Mesendoderm (in vitro differentiated cells): Measurements from ENCODE around the gene COL6A1.

Experiments used
- DNase-seq: peaks from one replicate; pipeline ENCODE4 v3.0.0; 2013
- H2AK5ac ChIP-seq: 2 replicates; pipeline ENCODE4 v1.6.1; 2013; ENCODE audit warnings: low read length, inconsistent platforms
- H2BK120ac ChIP-seq: 2 replicates; pipeline ENCODE4 v1.6.1; 2013; ENCODE audit warnings: low read depth, mild to moderate bottlenecking, low read length, moderate library complexity, mixed read lengths
- H2BK15ac ChIP-seq: replicated peaks from 2 replicates; pipeline ENCODE4 v1.6.1; 2013; ENCODE audit warnings: low read depth, mild to moderate bottlenecking, moderate library complexity
- H2BK5ac ChIP-seq: 2 replicates; pipeline ENCODE4 v1.6.1; 2013; ENCODE audit warnings: low read length, inconsistent platforms
- H3K18ac ChIP-seq: 2 replicates; pipeline ENCODE4 v1.6.1; 2013; ENCODE audit warnings: mild to moderate bottlenecking, low read length, mixed read lengths
- H3K23ac ChIP-seq: one replicate; pipeline ENCODE4 v1.6.1; 2013; ENCODE audit warnings: low read length
- H3K27ac ChIP-seq: 2 replicates; pipeline ENCODE4 v1.5.1; 2013; ENCODE audit warnings: low read depth, mild to moderate bottlenecking, inconsistent platforms, low read length, moderate library complexity
- H3K27me3 ChIP-seq: 2 replicates; pipeline ENCODE4 v1.6.1; 2013; ENCODE audit warnings: low read length, control low read depth, mild to moderate bottlenecking, inconsistent platforms; ENCODE audit not compliant: insufficient read depth, poor library complexity
- H3K36me3 ChIP-seq: 2 replicates; pipeline ENCODE4 v1.6.1; 2013; ENCODE audit warnings: low read length, inconsistent platforms; ENCODE audit not compliant: control insufficient read depth, insufficient read depth
- H3K4ac ChIP-seq: one replicate; pipeline ENCODE4 v1.6.1; 2013; ENCODE audit warnings: low read depth, mild to moderate bottlenecking, low read length, moderate library complexity
- H3K4me1 ChIP-seq: 2 replicates; pipeline ENCODE4 v1.6.1; 2013; ENCODE audit warnings: low read depth, low read length, inconsistent platforms; ENCODE audit not compliant: control insufficient read depth
- H3K4me2 ChIP-seq: 2 replicates; pipeline ENCODE4 v1.6.1; 2013; ENCODE audit warnings: low read length
- H3K4me3 ChIP-seq: 2 replicates; pipeline ENCODE4 v1.5.1; 2013; ENCODE audit warnings: mild to moderate bottlenecking, low read length
- H3K56ac ChIP-seq: one replicate; pipeline ENCODE4 v1.6.1; 2013; ENCODE audit warnings: low read length
- H3K79me1 ChIP-seq: 2 replicates; pipeline ENCODE4 v1.6.1; 2013; ENCODE audit warnings: low read length, inconsistent platforms
- H3K79me2 ChIP-seq: 2 replicates; pipeline ENCODE4 v1.6.1; 2013; ENCODE audit warnings: mild to moderate bottlenecking, low read length; ENCODE audit not compliant: control insufficient read depth, insufficient read depth
- H3K9ac ChIP-seq: 2 replicates; pipeline ENCODE4 v1.6.1; 2013; ENCODE audit warnings: low read length, inconsistent platforms
- H4K5ac ChIP-seq: one replicate; pipeline ENCODE4 v1.6.1; 2013; ENCODE audit warnings: low read length
- H4K8ac ChIP-seq: one replicate; pipeline ENCODE4 v1.6.1; 2013; ENCODE audit warnings: low read depth, mild to moderate bottlenecking, control low read depth, low read length, moderate library complexity
- WGBS: extraction: QIAGEN DNeasy Blood & Tissue Kit; methylation state at CpG from one replicate; pipeline ENCODE4 v1.1.7; 2013; ENCODE audit warnings: low lambda C conversion rate, missing lambda C conversion rate; ENCODE audit not compliant: insufficient coverage; ENCODE audit errors: extremely low coverage; 5-methylcytosine and 5-hydroxymethylcytosine counted together

COL6A1 gene

DNA sequence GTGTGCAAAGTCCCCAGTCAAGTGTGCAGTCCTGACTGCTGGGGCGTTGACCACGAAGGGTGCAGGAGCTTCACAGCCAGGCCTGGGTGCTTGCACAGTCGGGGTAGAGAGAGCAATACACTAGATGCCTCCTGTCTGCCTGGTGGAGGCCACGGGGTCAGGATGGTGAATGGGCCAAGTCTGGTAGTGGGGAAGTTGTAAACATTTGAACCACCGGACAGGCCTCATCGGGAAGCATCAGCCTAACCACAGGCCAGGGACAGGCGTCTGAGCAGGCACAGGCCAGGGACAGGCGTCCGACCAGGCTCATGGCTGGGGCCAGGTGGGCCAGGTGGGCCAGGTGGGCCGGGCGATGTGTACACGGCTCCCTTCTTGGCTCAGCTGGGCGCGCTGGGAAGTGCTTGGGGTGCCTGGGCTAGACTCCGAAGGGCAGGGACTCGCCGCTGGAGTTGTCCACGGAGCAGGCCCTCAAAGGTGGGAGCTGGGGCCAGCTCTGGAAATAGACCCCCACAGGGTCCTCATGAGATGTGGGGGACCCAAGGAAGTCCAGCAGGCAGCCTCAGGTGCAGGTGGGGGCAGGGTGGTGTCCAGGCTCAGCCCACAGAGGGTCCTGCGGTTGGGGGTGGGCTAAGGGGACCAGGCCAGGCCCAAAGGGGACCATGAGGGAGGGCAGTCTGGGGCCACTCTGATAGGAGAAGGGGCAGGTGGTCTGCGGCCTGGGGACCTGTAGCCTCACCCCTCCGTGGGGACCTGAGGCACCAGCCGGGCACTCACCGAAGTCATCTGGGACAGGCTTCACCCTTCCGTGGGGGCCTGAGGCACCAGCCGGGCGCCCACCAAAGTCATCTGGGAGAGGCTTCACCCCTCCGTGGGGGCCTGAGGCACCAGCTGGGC, 15.0 kb downstream of the COL6A1 start:
- no peak overlapping the region for H3K23ac ChIP-seq
- H3K9ac ChIP-seq, result no peak overlapping the region
- no peaks in the 10 kb centered on the region for H3K27me3 ChIP-seq
- no peaks in the 10 kb centered on the region for H3K79me2 ChIP-seq
- DNase-seq, result no peak
- H4K5ac ChIP-seq, result no peak overlapping the region
- H3K56ac ChIP-seq, result no peak overlapping the region
- no peak overlapping the region for H4K8ac ChIP-seq
- WGBS, result no CpG with 5 or more reads among the region's 27 CpGs
- peaks cover 34% of the 10 kb centered on the region for H3K36me3 ChIP-seq
- H2BK120ac ChIP-seq, result no peak overlapping the region
- no peak overlapping the region for H3K4me3 ChIP-seq
- no peak overlapping the region for H2BK15ac ChIP-seq
- H3K4me1 ChIP-seq, result no peaks in the 10 kb centered on the region
- H3K27ac ChIP-seq, result no peak overlapping the region
- H3K18ac ChIP-seq, result no peak overlapping the region
- no peak overlapping the region for H2BK5ac ChIP-seq
- H3K79me1 ChIP-seq, result peaks cover 4% of the 10 kb centered on the region
- no peak overlapping the region for H3K4ac ChIP-seq
- no peak overlapping the region for H2AK5ac ChIP-seq
- no peak overlapping the region for H3K4me2 ChIP-seq

DNA sequence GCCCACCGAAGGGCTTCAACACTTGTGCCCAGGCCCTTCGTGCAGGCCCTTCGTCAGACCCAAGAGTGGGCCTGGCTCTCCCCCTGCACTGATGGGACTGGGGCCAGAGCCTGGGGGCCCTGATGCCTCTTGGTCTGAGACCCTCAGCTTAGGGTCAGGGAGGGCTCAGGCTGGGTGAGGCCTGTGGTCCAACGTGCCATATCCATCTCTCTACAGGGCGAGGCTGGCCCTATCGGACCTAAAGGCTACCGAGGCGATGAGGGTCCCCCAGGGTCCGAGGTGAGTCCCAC, 15.6 kb downstream of the COL6A1 start:
- Histone ChIP-seq H2AK5ac (no peak overlapping the region), H3K4me1 (no peaks in the 10 kb centered on the region), H3K4me2 (no peak overlapping the region), H3K79me2 (no peaks in the 10 kb centered on the region), H3K56ac (no peak overlapping the region), H3K4ac (no peak overlapping the region), H3K36me3 (peaks cover 33% of the 10 kb centered on the region), H3K4me3 (no peak overlapping the region), H4K8ac (no peak overlapping the region), H3K27me3 (no peaks in the 10 kb centered on the region), H4K5ac (no peak overlapping the region), H2BK120ac (no peak overlapping the region), H3K27ac (no peak overlapping the region), H3K79me1 (peaks cover 4% of the 10 kb centered on the region), H2BK15ac (no peak overlapping the region), H3K18ac (no peak overlapping the region), H3K9ac (no peak overlapping the region), H2BK5ac (no peak overlapping the region), H3K23ac (no peak overlapping the region)
- DNase-seq, result no peak
- no CpG with 5 or more reads among the region's 9 CpGs for WGBS

DNA sequence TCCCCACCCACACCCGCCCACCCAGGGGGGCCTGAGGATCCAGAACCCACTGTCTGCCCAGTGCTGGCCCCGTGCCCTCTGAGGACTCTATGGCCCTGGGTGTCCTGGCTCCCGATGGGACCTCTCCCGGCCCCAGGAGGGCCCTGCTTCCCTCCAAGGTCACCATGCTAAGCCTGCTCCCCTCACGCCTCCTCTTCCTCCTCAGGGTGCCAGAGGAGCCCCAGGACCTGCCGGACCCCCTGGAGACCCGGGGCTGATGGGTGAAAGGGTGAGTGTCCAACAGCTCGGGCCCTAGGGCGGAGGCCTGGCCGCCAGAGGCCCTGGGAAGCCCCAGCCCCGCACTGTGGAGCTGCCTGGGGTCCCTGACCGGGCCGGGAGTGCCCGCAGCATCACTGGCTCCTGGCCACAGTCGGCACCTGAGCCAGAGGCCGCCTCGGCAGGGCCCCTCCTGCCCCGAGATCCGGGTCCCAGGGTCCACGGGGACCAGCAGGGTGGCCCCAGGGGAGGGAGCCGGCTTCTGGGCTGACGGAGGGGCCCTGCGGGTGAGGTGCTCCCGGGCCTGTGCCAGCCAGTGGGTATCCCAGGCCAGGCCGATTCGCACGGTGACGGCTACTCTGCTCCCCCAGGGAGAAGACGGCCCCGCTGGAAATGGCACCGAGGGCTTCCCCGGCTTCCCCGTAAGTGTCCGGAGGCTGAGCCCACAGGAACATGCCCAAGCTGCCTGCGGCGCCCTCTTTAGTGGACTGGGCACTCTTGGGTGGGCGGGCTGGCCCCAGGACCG, 16.1 kb downstream of the COL6A1 start:
- Histone ChIP-seq H3K18ac (no peak overlapping the region), H2BK120ac (no peak overlapping the region), H3K9ac (no peak overlapping the region), H2AK5ac (no peak overlapping the region), H3K23ac (no peak overlapping the region), H3K4me2 (no peak overlapping the region), H3K79me2 (no peaks in the 10 kb centered on the region), H4K5ac (no peak overlapping the region), H3K27me3 (no peaks in the 10 kb centered on the region), H3K4me1 (no peaks in the 10 kb centered on the region), H3K79me1 (peaks cover 4% of the 10 kb centered on the region), H3K4me3 (no peak overlapping the region), H2BK15ac (no peak overlapping the region), H3K27ac (no peak overlapping the region), H3K36me3 (peaks cover 31% of the 10 kb centered on the region), H3K56ac (no peak overlapping the region), H3K4ac (no peak overlapping the region), H2BK5ac (no peak overlapping the region), H4K8ac (no peak overlapping the region)
- no peak for DNase-seq
- WGBS, result no CpG with 5 or more reads among the region's 38 CpGs

DNA sequence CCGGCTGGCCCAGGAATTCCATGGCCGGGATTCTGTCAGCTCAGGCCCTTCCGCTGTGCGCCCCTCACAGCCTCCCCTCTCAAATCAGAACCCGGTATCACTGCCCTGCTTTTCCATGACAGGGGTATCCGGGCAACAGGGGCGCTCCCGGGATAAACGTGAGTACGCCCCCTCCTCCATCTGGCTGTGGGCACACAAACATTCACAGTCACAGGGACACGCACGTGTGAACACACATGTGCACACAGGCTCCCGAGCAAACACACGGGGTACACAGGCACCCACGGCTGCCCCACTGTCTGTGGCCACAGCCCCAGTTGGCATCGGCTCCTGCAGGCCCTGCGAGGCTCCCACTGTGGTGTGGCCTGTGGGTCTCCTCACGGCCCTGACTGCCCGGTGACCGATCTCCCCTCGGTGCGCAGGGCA, 16.7 kb downstream of the COL6A1 start:
- Histone ChIP-seq H3K27me3 (no peaks in the 10 kb centered on the region), H4K5ac (no peak overlapping the region), H3K4me2 (no peak overlapping the region), H3K9ac (no peak overlapping the region), H3K18ac (no peak overlapping the region), H3K4me1 (no peaks in the 10 kb centered on the region), H2AK5ac (no peak overlapping the region), H4K8ac (no peak overlapping the region), H3K79me1 (peaks cover 4% of the 10 kb centered on the region), H3K36me3 (peaks cover 33% of the 10 kb centered on the region), H3K56ac (no peak overlapping the region), H2BK5ac (no peak overlapping the region), H2BK120ac (no peak overlapping the region), H3K27ac (no peak overlapping the region), H3K4me3 (no peak overlapping the region), H2BK15ac (no peak overlapping the region), H3K79me2 (no peaks in the 10 kb centered on the region), H3K4ac (no peak overlapping the region), H3K23ac (no peak overlapping the region)
- WGBS, result no CpG with 5 or more reads among the region's 22 CpGs
- no peak for DNase-seq

DNA sequence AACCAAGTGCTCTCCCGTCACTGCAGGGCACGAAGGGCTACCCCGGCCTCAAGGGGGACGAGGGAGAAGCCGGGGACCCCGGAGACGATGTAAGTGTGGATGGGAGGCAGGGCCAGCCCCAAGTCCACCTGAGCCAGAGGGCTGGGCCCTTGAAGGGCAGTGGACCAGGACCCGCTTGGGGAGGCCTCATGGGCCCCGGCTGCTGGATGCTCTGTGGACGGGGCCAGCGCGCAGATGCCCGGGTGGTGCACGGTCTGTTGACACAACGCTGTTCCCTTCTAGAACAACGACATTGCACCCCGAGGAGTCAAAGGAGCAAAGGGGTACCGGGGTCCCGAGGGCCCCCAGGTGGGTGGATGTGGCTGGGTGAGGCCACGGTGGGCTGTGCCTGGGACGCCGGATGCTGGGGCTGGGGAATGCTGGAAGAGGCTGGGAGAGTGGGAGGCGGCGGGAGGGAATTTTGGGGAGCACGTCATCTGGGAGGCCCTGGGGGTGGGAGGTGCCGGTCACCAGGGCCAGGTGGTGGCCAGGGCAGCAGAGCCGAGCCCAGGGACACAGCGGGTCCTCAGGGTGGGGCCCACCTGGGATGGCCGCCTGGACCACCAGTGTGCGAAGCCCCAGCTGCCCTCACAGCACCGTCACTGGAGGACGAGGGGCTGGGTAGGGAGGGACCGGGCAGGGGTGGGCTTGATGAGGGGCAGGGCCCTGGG, 17.5 kb downstream of the COL6A1 start:
- Histone ChIP-seq H2BK15ac (no peak overlapping the region), H4K5ac (no peak overlapping the region), H2BK120ac (no peak overlapping the region), H3K4me1 (no peaks in the 10 kb centered on the region), H3K23ac (no peak overlapping the region), H3K36me3 (peaks cover 33% of the 10 kb centered on the region), H3K4me2 (no peak overlapping the region), H3K56ac (no peak overlapping the region), H3K9ac (no peak overlapping the region), H2BK5ac (no peak overlapping the region), H3K27me3 (no peaks in the 10 kb centered on the region), H3K4me3 (no peak overlapping the region), H3K27ac (no peak overlapping the region), H2AK5ac (no peak overlapping the region), H3K18ac (no peak overlapping the region), H3K79me1 (peaks cover 4% of the 10 kb centered on the region), H4K8ac (no peak overlapping the region), H3K79me2 (no peaks in the 10 kb centered on the region), H3K4ac (no peak overlapping the region)
- DNase-seq, result no peak
- no CpG with 5 or more reads among the region's 33 CpGs for WGBS
